ENCODE results near the gene C5. TPM values are rescaled to one million over a fixed set of nuclear protein-coding genes. Genes with fewer than 3 reads are reported as not detected.

The C5 gene
- total RNA-seq, 1 experiment from 2014 or later: 0.74 TPM

- H2BK5ac ChIP-seq (ENCODE audit: insufficient read length, low read length): no peak overlapping the region
- H3K9ac ChIP-seq (ENCODE audit: extremely low read depth, insufficient read length, low read length): no peak overlapping the region
- no peak overlapping the region for H3K4ac ChIP-seq (ENCODE audit: low read depth, low read length)
- no peak overlapping the region for H3K14ac ChIP-seq (ENCODE audit: insufficient read depth, low read length)
- TF ChIP-seq CTCF (conservative IDR thresholded peaks at IDR 0.05): no peak
- no peaks in the 10 kb centered on the region for H3K9me3 ChIP-seq (ENCODE audit: control insufficient read depth, low read depth, low read length)
- 0 out of 2 replicates have a peak, but pooled peaks cover 3% of the 10 kb centered on the region for H3K4me1 ChIP-seq (ENCODE audit: insufficient read depth, low read length)
- H3K23me2 ChIP-seq (ENCODE audit: insufficient read length, low read depth, low read length, poor library complexity, severe bottlenecking): no peaks in the 10 kb centered on the region
- H3K4me3 Mint-ChIP-seq: no peak overlapping the region
- H4K91ac ChIP-seq (ENCODE audit: insufficient read length, low read depth, low read length): no peak overlapping the region
- no peak overlapping the region for H2BK120ac ChIP-seq (ENCODE audit: low read depth, low read length, poor library complexity, severe bottlenecking)
- peaks cover 38 to 63% of the 10 kb centered on the region in 2 experiments for H3K4me1 Mint-ChIP-seq
- H2BK20ac ChIP-seq (ENCODE audit: low read depth, low read length, poor library complexity, severe bottlenecking): no peak overlapping the region
- DNase-seq: no peak
- H4K8ac ChIP-seq (replicated peaks; ENCODE audit: insufficient read length, low read depth, low read length): no peak overlapping the region
- H3K4me2 ChIP-seq (ENCODE audit: insufficient read depth, insufficient read length, low read length): no peak overlapping the region
- no peaks in the 10 kb centered on the region for H3K27me3 ChIP-seq (ENCODE audit: insufficient read depth, low read length)
- no peak overlapping the region for H3K56ac ChIP-seq (ENCODE audit: insufficient read length, low read depth, low read length)
- H2AK5ac ChIP-seq (ENCODE audit: insufficient read length, low read length): no peak overlapping the region
- H4K5ac ChIP-seq (ENCODE audit: insufficient read length, low read depth, low read length): no peak overlapping the region
- H3K9me3 Mint-ChIP-seq: peaks cover 0 to 4% of the 10 kb centered on the region in 2 experiments; a peak in 2 of 5 replicates
- H3K79me2 ChIP-seq (ENCODE audit: insufficient read depth, low read length): no peaks in the 10 kb centered on the region
- H2AFZ ChIP-seq (ENCODE audit: low read length): no peak overlapping the region
- no peaks in the 10 kb centered on the region for H3K27me3 Mint-ChIP-seq (ENCODE audit: low read depth)
- no peaks in the 10 kb centered on the region for H3K79me1 ChIP-seq (ENCODE audit: insufficient read depth, low read depth, low read length, poor library complexity, severe bottlenecking)
- no CpG with 5 or more reads among the region's 8 CpGs for WGBS (ENCODE audit: extremely low coverage, insufficient read length, low lambda C conversion rate)
- H3K27ac Mint-ChIP-seq: no peak overlapping the region
- no peak overlapping the region for H3K18ac ChIP-seq (ENCODE audit: insufficient read length, low read depth, low read length)
- H3K27ac ChIP-seq (ENCODE audit: insufficient read length, low read depth, low read length): no peak overlapping the region
- H2BK15ac ChIP-seq (ENCODE audit: low read depth, low read length): no peak overlapping the region
- H3K23ac ChIP-seq (ENCODE audit: insufficient read length, low read depth, low read length): no peak overlapping the region
- no peak overlapping the region for H3T11ph ChIP-seq (ENCODE audit: low read length)
- no peaks in the 10 kb centered on the region for H4K20me1 ChIP-seq (ENCODE audit: control insufficient read depth, insufficient read depth, insufficient read length)
- H2BK12ac ChIP-seq (ENCODE audit: insufficient read length, low read depth, low read length): no peak overlapping the region
- peaks cover 0 to 6% (median 5%) of the 10 kb centered on the region in 3 experiments; a peak in 3 of 7 replicates for H3K36me3 Mint-ChIP-seq (ENCODE audit: insufficient read depth in 1 of 3, low read depth in 3 of 3)
These were observed 132.8 kb downstream of the C5 start for GRCh38 chr9:120916991-120917880.

Measured in H9 (cell line).